Uterus (tissue), 2 donors: Measurements from ENCODE around the gene BRD2.

Source experiments
- POLR2A ChIP-seq, 2 donors: fragments of 450-650 bp; IDR thresholded peaks; one replicate each; pipeline ENCODE4 v1.6.1; 2016; ENCODE audit warnings: antibody characterized with exemption in 2 of 2, mild to moderate bottlenecking in 1 of 2, moderate library complexity in 1 of 2
- TF ChIP-seq, protein P1 (sequence below), 4 experiments: fragments of 200-600 bp in 2 of 4; fragments of 450-650 bp in 2 of 4; sonication (generic) in 2 of 4; IDR thresholded peaks; one replicate each; pipeline ENCODE4 v1.5.1; 2016 to 2019; ENCODE audit warnings: antibody characterized with exemption in 4 of 4, mild to moderate bottlenecking in 2 of 4, moderate library complexity in 1 of 4

DNA sequence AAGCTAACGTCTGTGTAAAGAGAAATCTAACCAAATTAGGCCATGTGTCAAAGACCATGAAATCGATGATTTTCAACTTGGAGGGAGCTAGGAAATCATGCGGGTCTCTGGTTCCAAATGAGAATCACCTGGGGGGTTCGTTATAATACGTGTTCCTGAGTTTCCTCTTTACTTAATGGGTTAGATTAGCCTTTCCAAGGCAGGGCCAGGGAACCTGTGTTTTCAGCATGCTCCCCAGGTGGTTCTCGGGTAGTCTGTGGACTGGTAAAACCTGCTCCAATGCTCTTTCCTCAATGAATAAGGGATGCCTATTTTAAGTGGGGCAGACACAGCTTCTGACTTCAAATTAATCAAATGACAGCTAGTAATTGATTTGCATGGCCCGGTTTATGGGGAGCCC is 42.0 kb downstream of the BRD2 start:
- TF ChIP-seq, protein P1, sequence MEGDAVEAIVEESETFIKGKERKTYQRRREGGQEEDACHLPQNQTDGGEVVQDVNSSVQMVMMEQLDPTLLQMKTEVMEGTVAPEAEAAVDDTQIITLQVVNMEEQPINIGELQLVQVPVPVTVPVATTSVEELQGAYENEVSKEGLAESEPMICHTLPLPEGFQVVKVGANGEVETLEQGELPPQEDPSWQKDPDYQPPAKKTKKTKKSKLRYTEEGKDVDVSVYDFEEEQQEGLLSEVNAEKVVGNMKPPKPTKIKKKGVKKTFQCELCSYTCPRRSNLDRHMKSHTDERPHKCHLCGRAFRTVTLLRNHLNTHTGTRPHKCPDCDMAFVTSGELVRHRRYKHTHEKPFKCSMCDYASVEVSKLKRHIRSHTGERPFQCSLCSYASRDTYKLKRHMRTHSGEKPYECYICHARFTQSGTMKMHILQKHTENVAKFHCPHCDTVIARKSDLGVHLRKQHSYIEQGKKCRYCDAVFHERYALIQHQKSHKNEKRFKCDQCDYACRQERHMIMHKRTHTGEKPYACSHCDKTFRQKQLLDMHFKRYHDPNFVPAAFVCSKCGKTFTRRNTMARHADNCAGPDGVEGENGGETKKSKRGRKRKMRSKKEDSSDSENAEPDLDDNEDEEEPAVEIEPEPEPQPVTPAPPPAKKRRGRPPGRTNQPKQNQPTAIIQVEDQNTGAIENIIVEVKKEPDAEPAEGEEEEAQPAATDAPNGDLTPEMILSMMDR (IDR thresholded peaks at IDR 0.05), result no peak
- TF ChIP-seq POLR2A (IDR thresholded peaks at IDR 0.05), result no peak
